Stimulated activated CD4-positive, alpha-beta T cell treated with anti-CD3 and anti-CD28 coated beads, Interleukin-4, amount 100 ng/mL, for 48 hours (primary cell): ENCODE measurements around the gene NUDT8.
"Not testable (repeated sequence)": the region's sequence is repeated elsewhere in the genome, so short reads cannot be mapped to it uniquely, and the experiment has no call there.

Experiments
- DNase-seq, 2 donors: peaks; one replicate each; pipeline ENCODE4 v3.0.0-alpha.2; 2020; ENCODE audit warnings: low read depth in 2 of 2

NUDT8 gene

GRCh38 chr11:67613313-67613959 is 16.3 kb downstream of the NUDT8 start:
- no peak for DNase-seq

GRCh38 chr11:67612751-67613150 is 17.0 kb downstream of the NUDT8 start:
- DNase-seq = no peak

- DNase-seq = no peak
Measured at GRCh38 chr11:67611704-67612587, 17.8 kb downstream of the NUDT8 start.

GRCh38 chr11:67611165-67611564 is 18.6 kb downstream of the NUDT8 start:
- no peak for DNase-seq

DNA sequence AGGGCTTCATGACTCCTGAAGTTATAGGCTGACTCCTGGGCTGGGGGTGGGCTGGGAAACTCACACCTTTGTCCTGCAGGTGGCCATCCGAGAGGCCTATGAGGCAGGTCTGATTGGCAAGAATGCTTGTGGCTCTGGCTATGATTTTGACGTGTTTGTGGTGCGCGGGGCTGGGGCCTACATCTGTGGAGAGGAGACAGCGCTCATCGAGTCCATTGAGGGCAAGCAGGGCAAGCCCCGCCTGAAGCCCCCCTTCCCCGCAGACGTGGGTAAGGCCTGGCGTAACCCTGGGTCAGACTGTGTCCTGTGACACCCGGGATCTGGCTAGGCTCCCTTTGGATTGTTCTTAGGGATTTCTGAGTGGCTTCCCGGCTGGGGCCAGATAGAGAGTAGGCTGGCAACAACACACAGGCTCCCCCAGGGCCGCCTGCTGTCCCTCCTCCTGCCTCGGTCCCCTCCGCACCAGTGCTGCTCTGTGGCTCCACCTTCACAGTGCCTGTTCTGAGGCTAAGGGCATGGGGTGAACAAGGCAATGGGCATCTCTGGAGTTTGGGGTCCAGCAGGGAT is 19.4 kb downstream of the NUDT8 start:
- DNase-seq = no peak

GRCh38 chr11:67609316-67609715 is 20.4 kb downstream of the NUDT8 start:
- DNase-seq = no peak

- DNase-seq = no peak
Measured at GRCh38 chr11:67608486-67608885, 21.3 kb downstream of the NUDT8 start.

DNA sequence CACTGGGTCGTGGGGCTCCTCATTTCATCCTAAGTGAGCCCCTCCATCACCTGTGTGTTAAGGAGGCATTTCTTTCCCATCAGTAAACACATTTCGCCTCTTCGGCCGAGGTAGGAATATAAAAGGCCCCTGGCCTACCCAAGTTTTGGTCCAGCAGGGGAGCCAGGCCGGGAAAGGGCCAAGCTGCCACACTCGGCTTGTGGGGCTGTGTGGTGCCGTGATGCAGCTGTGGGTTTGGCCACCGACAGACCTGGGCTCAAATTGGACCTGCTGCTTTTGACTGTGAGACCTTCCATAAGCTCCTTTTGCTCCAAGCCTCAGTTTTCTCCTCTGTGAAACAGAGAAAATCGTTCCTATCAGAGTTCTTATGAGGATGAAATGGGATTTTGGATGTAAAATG is 22.2 kb downstream of the NUDT8 start:
- no peak for DNase-seq

GRCh38 chr11:67606492-67607295 is 23.0 kb downstream of the NUDT8 start, which contains the start of gene NDUFV1:
Gene NDUFV1 (plus strand): TSS chr11:67606936. CDS start chr11:67607005, 69 bp downstream.
- DNase-seq = peak; percentile 95 to 96

DNA sequence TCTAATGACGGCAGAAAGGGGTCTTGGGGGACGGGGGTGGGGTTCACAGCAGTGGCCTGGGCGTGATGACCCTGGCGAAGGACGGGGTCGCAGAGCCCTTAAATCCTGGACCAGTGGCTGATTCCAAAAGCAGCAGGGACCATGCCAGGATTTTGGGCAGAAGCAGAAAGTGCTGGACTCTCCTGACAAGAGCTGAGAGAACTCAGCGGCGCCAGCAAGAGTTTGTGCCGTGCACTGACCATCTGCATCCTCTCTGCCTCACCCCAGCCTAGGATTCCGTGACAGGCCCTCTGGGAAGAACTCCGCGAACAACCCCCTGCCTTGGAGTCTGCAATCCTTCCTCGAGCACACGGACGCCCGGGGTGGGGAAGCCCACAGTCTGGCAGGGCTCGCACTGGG is 23.6 kb downstream of the NUDT8 start:
- no peak for DNase-seq

GRCh38 chr11:67605231-67606011 is 24.3 kb downstream of the NUDT8 start:
- DNase-seq = no peak

DNA sequence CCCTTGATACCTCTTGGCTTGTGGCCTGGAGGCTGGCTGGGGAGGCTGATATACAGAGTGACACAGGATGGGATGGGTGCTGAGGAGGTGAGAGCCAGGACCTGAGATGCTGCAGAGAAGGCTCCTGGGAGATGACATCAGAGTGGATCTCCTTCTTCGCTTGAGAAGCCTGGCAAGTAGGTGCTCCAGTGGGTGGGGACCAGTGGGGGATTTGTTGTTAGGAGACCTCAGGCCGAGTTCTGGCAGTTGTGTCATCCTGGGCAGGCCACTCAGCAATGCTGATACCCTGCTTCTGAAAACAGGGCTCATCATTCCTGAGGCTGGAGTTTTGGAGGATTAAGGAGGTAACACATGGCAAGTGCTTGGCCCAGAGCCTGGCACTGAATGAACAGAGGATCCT is 24.9 kb downstream of the NUDT8 start:
- no peak for DNase-seq

DNA sequence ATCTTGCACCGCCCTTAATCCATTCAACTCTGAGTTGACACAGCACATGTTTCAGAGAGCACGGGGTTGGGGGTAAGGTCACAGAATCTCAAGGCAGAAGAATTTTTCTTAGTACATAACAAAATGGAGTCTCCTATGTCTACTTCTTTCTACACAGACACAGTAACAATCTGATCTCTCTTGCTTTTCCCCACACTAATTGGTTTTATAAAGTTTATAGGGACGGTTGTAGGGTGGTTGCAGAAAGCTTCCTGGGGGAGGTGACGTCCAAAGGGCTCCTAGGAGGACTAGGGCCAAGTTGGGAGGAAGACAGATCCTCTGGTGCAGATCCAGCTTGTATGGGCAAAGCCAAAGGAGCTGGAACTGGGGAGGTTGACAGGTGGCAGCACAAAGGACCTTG is 25.6 kb downstream of the NUDT8 start:
- DNase-seq = not testable (repeated sequence)

GRCh38 chr11:67601098-67601497 is 28.6 kb downstream of the NUDT8 start:
- DNase-seq = no peak

DNA sequence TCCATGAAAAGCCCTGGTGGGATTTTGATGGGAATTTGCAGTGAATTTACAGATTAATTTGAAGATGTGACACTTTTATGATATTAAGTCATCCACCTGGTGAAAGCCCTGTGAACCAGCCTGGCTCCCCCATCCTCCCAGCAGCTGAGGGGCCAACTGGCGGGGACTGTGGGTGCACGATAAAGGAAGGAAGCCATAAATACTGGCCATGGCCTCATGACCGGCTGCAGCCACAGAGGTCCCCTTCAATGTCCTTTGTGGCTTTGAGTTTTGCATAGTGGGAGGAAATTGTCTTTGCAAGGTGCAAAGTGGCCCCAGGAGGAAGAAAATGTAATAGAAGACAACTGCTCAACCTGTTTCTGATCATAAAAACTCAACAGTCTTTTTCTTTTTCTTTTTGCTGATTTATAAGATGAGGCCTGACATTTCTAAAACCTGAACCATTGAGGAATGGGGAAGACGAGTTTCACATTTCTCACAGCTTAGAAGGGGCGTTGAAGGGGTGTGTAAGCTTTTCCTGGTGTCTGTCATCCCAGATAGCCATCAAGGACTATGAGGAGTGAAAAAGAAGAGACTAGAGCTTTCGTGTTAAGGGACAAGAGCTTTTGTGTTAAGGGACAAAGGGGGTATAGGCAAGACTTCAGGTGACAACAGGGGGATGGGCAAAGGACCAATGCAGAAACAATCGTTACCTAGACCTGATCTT is 29.3 kb downstream of the NUDT8 start:
- no peak for DNase-seq

- DNase-seq = no peak
Measured at GRCh38 chr11:67599149-67599548, 30.6 kb downstream of the NUDT8 start.

DNA sequence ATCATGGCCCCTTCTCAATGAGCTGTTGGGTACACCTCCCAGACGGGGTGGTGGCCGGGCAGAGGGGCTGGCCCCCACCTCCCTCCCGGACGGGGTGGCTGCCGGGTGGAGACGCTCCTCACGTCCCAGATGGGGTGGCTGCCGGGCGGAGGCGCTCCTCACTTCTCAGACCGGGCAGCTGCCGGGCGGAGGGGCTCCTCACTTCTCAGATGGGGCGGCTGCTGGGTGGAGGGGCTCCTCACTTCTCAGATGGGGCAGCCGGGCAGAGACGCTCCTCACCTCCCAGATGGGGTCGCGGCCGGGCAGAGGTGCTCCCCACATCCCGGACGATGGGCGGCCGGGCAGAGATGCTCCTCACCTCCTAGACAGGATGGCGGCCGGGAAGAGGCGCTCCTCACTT is 31.8 kb downstream of the NUDT8 start:
- not testable (repeated sequence) for DNase-seq

DNA sequence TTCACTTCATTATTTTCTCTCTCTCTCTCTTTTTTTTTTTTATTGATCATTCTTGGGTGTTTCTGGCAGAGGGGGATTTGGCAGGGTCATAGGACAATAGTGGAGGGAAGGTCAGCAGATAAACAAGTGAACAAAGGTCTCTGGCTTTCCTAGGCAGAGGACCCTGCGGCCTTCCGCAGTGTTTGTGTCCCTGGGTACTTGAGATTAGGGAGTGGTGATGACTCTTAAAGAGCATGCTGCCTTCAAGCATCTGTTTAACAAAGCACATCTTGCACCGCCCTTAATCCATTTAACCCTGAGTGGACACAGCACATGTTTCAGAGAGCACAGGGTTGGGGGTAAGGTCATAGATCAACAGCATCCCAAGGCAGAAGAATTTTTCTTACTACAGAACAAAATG is 32.3 kb downstream of the NUDT8 start:
- DNase-seq = not testable (repeated sequence)

DNA sequence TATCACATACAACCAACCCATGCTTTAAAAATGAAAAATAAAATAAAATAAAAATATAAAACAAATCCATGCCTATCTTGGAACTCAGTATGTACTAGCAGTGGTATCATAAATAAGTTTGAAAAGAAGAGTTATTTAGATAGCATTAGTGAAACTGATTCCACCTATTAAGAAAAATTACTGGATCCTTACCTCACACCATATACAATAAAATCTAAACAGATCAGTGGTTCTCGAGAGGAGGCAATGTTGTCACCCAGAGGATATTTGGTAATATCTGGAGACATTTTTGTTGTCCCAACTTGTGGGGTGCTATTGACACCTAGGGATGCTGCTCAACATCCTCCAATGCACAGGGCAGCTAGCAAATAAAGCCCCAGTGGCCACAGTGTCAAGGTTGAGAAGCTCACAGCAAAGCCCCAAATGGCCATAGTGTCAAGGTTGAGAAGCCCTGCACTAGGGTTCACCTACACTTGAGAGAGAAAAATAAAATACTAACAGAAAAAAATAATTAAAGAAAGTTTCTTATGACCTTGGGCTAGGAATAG is 32.9 kb downstream of the NUDT8 start:
- no peak for DNase-seq

DNA sequence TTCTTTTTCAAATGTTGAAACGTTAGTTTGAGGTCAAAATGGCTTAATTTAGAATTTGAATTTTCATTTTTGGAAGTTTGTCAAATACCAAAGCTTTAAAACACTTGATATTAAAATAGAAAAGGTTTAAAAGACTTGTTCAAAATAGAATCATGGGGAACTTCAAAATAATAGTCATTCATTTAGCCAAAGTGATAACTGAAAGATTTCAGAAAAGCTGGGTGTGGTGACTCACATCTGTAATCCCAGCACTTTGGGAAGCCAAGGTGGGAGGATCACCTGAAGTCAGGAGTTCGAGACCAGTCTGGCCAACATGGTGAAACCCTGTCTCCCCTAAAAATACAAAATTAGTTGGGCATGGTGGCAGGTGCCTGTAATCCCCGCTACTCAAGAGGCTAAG is 35.3 kb downstream of the NUDT8 start:
- no peak for DNase-seq
